UCSD-AML1 (cell line): ENCODE data around the gene TECRL.

ENCODE experiments used
- DNase-seq: peaks from one replicate; lab custom pipeline; 2025; ENCODE audit not compliant: unreplicated experiment; lab: John Stamatoyannopoulos, UW

The TECRL gene, protein sequence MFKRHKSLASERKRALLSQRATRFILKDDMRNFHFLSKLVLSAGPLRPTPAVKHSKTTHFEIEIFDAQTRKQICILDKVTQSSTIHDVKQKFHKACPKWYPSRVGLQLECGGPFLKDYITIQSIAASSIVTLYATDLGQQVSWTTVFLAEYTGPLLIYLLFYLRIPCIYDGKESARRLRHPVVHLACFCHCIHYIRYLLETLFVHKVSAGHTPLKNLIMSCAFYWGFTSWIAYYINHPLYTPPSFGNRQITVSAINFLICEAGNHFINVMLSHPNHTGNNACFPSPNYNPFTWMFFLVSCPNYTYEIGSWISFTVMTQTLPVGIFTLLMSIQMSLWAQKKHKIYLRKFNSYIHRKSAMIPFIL

DNA sequence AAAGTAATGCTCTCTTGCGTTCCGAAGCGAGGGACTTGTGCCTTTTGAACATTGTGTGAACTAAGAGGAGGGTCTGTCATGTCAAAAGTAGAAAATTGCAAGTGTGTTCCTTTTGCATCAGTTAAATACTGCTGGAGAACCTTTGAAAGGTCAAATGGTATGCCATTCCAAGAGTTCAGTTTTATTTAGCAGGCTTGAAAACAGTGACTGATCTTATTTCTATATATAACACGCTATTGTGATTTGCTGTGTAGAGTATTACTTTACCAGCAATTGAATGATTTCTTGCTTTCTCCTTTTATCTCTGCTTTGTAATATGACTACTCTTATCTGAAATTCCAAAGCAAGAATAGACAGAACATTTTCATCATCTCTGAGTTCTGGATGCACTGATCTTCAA, at the start of gene TECRL:
TECRL (minus strand) TSS at position 151 of the 400 bp plus-strand sequence; CDS start at position 52, 99 bp downstream.
- DNase-seq = no peak

DNA sequence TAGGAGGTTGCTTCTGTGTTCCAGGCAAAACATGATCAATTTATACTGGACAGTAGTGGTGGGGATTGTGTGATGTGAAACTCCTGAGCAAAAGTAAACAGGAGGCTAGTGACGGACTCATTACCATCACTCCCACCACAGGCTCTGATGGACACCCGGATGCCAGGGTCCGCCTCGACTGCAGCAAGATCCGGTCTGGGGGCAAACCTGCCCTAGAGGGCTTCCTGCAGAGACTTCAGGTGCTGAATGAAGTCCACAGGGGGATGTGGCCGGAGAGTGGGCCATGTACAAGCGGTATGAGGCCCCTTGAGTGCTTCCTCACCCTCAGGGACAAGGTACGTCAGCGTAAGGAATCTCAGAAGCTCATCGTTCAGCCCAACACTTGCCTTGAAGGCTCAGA, 23.4 kb upstream of the TECRL start:
- no peak for DNase-seq

DNA sequence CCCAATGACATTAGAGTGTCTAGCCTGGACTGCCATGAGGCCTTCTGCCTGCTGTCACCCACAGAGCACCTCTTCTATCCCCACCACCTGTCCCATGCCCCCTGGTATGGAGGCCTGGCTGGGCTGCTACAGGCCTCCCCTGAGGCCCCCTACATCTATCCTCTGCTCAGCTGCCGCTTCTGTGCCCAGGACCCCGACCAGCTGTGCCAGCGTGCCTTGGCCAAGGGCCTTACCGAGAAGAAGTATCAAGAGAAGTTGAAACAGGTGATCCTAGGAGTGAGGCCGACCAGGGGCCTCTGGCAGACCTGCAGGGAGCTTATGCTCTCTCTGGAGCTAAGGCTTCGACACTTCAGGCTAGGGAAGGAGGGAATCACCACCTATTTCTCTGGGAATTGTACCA, 21.7 kb upstream of the TECRL start:
- no peak for DNase-seq

DNA sequence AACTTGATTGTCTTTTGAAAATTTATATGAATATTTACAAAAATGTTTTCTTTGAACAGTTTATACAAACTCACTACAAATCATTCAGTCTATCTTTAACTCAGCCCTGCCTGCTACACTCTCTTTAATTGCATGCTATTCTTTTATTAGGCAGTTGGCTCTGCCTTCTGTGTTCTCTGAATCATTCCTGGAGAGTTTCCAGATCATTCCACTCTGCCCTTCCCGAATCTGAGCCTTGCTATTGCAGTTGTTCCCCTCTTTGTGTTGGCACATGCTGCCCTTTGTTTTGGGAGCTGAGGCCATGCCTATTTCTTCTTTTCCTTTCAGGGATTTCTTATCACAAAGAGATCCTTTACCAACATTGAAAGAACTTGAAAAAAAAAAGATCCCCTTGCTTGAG, 8.7 kb upstream of the TECRL start:
- DNase-seq = no peak

DNA sequence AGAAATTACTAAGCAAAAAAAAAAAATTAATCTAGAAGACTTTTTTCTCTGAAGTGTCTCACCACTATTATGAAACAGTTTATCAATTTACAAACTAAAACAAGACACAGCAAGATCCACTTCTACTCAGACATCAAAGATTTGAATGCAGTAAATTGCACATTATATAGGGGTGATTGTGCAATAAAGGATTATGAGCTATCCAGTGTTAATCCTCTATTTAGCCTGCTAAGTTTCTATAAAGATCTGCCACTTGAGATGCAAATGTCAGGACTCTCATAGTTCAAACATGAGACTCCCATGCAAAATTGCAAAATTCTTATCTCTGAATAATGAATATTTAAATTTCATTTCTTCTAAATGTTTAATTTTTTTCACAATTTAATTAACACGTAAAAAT, 2.2 kb downstream of the TECRL start:
- DNase-seq = no peak

DNA sequence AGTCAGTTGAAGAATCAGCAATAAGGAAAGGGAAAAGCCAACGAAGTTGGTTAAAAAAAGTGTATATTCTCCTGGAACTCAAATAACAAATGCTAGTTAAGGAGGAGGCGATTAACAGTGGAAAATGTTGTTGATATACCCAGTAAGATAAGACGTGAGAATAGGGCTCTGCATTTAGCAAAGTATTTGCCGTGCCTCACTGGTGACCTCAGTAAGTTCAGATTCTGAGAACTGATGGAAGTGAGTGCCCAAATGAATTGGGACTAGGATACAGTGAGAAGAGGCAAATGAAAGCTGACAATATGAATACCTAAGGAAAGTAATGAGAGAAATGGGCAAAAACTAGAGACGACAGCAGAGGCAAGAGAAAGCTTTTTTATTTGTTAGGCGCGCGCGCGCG, 3.5 kb downstream of the TECRL start:
- DNase-seq = no peak

DNA sequence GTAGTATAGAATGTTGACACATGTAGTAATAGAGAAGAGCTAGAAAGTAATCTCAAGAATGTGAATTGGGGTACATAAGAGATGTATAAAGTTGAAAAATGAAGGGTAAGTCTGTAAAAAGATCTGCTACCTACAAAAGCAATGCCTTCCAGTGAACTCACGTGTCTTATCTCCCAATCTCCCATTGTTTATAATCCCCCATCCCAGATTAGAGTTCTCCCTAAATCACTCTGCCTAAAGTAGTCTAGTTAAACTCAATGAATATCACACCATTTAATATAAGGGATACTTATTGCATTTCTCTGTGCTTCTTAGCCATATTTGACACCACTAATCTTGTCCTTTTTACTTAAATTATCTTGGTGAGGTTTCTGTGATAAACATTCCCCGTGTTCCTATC, 6.6 kb downstream of the TECRL start:
- DNase-seq = no peak

DNA sequence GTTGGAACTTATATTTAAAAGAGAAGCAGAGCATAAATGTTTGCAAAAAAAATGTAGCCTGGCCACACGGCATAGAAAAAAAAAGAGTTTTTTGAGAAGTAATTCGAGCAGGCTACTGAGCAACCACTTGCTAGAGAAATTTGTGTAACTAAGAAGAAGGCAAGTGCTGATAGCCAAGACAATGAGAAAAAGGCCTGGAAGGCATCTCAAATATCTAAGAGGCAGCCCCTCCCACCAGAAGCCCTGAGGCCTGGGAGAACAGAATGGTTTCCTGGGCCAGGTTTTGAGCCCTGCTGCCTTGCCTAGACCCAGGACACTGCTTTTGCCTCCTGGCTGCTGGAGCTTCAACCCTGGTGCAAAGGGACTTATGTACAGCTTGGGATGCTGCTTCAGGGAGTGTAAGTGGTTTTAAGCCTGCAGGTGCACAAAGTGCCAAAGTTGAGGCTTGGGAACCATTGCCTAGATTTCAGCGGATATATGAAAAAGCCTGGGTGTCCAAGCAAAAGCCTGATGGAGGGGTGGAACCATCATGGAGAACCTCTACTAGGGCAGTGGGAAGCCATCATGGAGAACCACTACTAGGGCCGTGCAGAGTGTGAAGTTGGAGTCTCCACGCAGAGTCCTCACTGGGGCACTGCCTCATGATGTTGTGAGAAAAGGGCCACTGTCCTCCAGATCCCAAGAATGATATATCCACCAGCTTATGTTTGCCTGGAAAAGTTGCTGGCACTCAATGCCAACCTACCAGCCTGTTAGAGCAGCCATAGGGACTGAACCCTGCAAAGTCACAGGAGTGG, 9.7 kb downstream of the TECRL start:
- peak; percentile 4 for DNase-seq

DNA sequence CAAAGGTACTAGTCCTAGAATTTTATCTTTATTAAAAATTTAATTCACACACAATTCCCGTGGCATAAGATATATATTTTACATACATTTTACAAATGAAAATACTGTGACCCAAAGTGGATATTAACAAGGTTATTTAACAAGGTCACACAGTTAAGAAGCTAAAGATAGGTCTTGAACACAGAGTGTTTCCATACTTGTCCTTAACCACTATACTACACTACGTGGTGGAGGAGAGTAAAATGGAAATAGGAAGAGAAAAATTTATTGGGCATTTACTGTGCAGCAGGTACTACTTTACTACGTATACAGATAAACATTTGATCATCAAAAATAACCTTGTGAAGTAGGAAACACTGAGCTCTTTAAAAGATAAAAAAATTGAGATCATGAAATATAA, 14.8 kb downstream of the TECRL start:
- DNase-seq = no peak

DNA sequence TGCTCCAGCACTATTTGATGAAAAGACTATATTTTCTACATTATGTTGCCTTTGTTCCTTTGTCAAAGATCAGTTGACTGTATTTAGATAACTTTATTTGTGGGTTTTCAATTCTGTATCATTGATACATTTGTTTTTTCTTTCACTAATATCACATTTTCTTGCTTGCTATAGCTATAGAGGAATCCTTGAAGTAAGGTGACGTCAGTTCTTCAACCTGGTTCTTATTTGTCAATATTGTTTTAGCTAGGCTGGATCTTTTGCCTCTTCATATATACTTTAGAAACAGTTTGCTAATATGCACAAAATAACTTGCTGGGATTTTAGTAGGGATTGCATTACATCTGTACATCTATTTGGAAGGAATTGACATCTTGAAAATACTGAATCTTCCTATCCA, 21.0 kb downstream of the TECRL start:
- no peak for DNase-seq

DNA sequence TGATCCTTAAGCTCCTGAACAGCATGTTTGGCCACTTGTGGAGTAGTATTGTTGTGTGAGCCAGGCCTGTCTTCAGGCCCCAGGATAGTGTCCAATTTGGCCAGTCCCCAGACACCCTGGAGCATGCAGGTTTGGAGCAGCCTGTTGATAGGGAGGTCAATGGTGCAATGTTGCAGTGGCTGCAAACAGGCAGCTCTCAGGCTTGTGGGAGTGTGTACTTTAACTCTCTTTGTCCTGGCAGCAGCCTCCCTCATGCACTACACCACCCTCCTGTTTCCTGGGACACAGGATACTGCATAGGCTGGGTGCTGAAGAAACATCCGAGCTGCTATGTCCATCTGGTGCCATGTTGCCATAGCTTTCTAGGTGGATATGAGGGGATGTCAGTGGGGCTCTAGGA, 24.0 kb downstream of the TECRL start:
- no peak for DNase-seq

DNA sequence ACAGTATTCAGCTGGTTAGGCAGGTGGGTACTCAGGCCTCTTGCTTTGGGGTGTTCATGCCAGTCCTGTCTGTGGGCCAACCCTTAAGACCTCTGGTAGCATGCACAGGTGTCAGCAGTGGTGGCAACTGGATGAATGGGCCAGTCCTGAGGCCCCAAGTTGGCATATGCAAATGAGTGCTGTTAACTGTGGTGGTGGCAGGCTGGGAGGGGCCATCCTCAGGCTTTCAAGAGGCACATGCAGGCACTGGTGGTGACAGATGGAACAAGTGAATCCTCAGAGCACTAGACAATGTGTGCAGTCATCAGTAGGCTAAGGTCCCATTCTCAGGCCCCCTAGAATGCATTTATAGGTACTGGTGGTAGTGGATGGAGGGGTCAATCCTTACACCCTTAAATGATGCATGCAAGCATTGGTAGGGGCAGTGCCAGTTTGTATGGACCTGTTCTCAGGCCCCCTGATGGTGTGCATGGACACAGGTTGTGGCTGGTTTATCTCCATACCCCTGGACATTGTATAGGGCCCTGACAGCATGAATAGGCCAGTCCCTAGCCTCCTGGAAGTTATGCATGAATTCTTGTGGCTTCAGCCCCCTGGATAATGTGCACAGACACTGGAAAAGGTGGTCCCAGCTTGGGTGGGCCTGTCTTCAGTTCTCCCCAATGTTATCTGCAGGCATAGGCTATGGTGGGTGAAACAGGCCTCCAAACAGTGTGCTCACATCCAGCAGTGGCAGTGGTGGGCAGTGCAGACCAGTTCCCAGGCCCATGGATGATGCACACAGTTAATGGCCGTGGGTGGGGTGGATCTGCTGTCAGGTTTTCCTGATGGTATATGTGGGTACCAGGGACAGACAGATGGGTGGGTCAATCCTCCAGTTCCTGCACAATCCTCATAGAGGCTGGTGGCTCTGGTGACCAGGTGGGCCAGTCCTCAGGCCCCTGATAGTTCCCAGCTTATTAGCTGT, 24.7 kb downstream of the TECRL start:
- DNase-seq = no peak

DNA sequence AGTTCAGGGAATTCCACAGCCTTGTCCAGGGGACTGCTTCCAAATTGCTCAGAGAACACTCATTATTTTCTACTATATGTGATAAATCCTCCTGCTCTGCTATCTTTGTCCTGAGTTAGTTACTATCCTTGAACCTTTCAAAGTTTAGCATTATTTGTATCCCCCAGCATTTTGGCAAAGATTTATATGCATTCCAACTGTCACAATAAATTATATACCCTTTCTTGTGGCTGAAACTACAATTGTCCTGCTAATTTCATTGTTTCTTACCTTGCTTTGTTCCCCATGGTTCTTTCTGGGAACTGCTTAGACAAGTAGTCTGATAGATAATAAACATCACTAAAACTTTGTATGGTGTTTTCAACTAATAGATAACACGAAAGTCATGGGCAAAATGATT, 40.5 kb downstream of the TECRL start:
- no peak for DNase-seq

DNA sequence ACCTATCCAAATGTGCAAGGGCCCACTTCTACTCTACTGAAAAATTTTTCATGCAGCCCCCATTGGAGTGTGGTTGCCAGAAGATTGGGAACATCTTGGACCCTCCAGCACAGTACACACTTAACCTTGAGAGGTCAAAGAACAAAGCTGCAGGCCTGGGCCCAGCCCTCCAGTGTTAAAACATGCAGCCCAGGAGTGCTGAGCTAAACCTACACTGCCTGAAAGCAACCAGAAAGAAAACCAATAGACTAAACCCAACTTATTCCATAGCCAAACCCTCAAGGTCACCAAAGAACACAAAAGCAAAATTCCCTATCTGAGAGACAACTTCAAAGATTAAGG, 47.9 kb downstream of the TECRL start:
- DNase-seq = peak; percentile 2

DNA sequence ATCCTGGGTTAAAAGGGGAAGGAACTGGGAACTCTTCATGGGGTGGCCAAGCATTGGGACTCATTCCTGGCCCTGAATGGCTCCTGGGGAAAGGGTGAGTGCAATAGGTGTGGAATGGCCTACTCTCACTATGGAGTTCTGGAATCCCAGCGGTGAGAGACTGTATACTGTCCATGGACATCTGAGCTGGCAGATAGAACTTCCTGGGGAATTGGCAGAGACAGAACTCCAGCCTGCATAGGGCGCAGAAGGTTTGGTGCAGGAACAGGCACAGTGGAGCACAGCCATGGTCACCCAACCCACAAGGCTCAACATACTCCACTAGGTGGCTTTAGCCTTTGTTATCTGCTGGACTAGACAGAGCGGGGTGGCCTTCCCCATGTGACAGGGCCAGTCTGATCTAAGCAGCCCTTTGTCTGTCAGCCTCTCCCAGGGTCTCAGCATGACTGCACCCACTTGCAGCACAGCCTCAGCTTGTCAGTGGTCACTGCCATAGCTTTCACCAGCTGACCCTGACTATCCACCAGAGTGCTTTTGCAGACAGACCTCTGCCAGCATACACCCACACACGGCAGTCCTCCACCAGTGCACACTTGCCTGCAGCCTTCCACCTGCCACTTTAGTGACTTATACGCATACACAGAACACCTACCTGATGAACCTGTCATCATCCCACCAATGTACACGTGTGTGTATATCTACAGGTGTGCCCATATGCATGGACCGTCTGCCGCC, 48.4 kb downstream of the TECRL start:
- DNase-seq = peak; percentile 2

DNA sequence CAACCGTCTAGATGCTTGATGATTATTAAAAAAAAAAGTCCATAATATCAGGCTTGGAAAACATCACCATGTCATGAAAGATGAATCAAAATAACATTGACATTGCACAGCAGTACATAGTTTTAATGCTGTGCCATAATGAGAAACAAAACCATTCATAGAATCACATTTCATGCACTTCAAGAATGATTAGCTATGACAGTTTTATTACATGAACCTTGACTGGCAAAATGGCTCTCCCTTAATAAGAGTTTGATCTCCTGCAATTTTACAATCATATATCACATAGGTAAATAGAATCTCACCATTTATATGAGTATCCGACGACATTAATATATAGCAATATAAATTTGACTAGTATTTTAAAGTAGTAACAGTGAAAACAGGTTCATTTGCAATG, 49.8 kb downstream of the TECRL start:
- DNase-seq = no peak

DNA sequence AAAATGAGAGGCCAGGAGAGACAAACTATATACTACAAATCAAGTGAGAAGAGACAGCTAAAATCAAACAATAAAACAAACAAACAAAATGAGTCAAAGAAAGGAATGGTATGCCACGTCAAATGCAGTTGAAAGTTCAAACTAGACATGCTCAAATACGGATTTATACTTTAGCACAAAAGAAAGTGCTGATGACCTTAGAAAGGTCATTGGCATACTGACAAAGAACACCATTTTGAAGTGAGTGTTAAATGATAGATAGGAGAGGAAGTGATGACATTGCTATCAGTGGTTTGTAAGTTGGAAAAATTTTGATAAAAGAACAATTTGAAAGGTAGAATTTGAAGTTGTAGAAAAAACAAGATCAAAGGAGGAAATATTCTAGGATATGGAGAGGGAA, 55.3 kb downstream of the TECRL start:
- DNase-seq = no peak

DNA sequence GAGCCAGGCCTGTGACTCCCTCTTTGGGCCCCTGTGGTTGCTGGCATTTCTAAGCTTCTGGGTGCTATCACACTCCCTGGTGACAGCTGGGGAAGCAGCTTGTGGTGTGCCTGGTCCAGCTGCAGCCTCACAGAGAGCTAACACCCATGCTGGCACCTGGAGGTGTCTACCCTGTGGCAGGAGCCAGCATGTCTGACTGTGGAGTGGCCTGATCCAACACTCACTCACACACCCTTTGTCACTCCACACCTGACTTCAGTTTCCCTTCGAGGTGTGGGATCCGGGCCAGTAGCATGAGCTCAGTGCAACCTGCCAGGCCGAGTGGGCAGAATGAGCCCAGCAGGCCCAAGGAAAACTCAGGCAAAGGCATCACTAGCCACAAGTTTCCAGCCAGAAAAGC, 67.5 kb downstream of the TECRL start:
- peak; percentile 5 for DNase-seq

DNA sequence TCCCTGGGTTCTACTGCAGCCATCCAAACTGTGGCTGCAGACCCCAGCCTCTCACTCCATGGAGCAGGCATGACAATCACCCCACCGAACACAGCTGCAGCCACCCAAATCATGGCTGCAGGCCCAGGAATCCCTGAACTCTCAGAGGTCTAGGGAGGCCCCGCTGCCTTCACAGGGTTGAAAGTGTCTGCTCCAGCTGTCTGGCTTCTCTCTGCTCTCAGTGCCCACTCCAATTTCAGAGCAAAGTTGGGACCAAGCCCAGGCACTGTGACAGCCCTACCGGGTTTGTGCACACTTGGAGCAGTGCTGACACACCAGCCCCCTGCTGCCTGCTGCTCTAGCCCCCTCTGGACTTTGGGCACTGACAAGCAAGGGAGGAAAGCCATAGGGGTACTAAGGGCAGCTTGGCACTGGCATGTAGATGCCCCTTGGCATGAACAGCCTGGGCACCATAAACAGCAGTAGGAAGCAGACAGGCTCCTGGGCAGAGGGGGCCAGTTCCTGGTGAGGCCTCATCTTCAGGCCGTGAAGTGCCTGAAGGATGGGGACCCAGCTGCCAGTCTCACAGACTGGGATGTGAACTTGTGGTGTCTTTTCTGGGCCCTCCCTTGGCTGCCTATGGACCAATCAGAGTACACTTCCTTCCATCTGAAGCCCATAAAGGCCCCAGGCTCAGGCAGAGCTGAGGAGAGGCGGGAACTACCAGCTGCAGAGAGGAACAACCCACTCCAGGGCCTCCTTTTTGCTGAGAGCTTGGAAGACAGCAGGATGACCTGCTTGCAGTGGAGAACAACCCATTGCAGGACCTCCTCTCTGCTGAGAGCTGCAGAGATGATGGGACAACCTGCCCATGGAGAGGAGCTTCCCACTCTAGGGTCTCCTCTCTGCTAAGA, 68.8 kb downstream of the TECRL start:
- DNase-seq = peak; percentile 5

DNA sequence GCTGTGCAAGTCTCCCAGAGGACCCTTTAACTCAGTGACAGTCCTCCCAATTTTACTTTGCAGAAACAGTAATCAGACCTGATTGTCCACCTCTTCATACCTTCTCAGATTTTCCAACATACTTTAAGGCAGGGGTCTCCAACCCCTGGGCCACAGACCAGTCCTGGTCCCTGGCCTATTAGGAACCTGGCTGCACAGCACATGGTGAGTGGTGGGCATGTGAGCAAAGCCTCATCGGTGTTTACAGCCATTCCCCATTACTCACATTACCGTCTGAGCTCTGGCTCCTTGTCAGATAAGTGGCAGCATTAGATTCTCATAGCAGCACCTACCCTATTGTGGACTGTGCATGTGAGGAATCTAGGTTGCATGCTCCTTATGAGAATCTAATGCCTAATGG, 74.3 kb downstream of the TECRL start:
- DNase-seq = peak; percentile 1
